ENCODE measurements around the gene ABCA1. TPM values are rescaled to one million over a fixed set of nuclear protein-coding genes. Genes with fewer than 3 reads are reported as not detected.
A peak's percentile ranks its signal among the peaks of the same experiment; 100 is the strongest.

ABCA1 gene
- total and polyA plus RNA-seq, 10 of the 15 experiments (the other 5 are each of a cell fraction or from before 2014, with no cell fraction given) = 0.01 to 0.56 (median 0.16) TPM

DNA sequence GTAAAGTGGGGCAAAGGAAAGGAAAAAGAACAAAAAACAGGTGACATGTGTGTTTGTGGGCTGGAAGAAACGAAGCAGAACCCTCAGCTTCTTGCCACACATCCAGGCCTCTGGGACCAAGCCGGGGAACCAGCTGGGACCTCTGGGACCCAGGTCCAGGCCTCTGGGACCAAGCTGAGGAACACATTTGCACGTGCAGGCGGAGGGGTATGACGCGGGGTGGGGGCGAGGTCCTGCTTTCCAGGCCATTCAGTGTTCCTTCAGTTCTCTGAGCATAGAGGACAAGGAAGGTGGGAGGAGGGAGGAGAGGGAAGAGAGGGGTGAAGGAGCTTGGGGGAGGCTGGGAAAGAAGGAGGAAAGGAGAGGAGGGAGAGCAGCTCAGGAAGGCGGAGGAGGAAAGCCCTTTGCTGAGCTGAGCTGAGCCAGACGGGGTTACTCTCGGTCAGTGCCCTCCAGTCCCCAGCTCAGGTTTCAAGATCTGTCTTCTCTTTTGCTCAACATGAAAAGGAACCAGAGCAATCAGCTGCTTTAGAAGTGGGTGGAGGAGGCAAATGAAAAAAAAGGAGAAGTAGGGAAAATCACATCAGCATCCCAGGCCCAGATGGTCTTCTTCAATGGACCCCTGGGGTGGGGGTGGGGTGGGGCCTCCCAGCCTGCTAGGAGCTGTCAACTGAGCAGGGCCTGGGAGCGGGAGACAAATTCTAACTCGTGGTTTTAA lies 59.1 kb downstream of the ABCA1 start:
- no peaks in the 10 kb centered on the region for H3K36me3 ChIP-seq (ENCODE audit: control insufficient read depth in 2 of 2, insufficient read depth in 2 of 2, low read length in 1 of 2)
- no peak for TF ChIP-seq CBX3 (IDR thresholded peaks at IDR 0.05; ENCODE audit: borderline replicate concordance, low read depth)
- peak; percentile 28 to 29; a peak in 2 of 4 replicates for TF ChIP-seq IKZF2 (IDR thresholded peaks at IDR 0.05)
- no peak for TF ChIP-seq EP300 (IDR thresholded peaks at IDR 0.05; ENCODE audit: borderline replicate concordance in 1 of 2, control insufficient read depth in 1 of 2, low read depth in 2 of 2, low read length in 2 of 2)
- peak; percentile 48; the same call in 1 of the 2 replicates for TF ChIP-seq SPI1 (IDR thresholded peaks at IDR 0.05; ENCODE audit: borderline replicate concordance, insufficient read depth, low read depth, low read length)
- peak in 1 of 2 experiments; percentile 40; a peak in 1 of 4 replicates for TF ChIP-seq BHLHE40 (IDR thresholded peaks at IDR 0.05; ENCODE audit: borderline replicate concordance in 1 of 2, low read depth in 2 of 2, low read length in 1 of 2)
- peak; percentile 29; the same call in 1 of the 2 replicates for TF ChIP-seq RUNX3 (IDR thresholded peaks at IDR 0.05; ENCODE audit: low read length)
- no peak for TF ChIP-seq TARDBP (IDR thresholded peaks at IDR 0.05; ENCODE audit: borderline replicate concordance)
- H3K9me3 ChIP-seq (replicated peaks; ENCODE audit: control insufficient read depth, insufficient read depth, low read length) = no peaks in the 10 kb centered on the region
- ChIA-PET POLR2A (no interaction called here), RAD21 (ENCODE audit: unreplicated experiment) (interaction anchor here (0.7 to 1.5 kb wide), 5 partner anchors 11 to 618 kb away, joined by 3 read pairs; no protein-coding TSS in a partner anchor), CTCF (interaction anchor here (0.7 to 1.8 kb wide), 6 partner anchors 8 to 546 kb away, joined by 3 to 7 read pairs (median 4); no protein-coding TSS in a partner anchor), SMC1A (ENCODE audit: uncharacterized antibody, unreplicated experiment) (interaction anchor here (0.8 to 1.7 kb wide), 6 partner anchors 9 to 290 kb away, joined by 3 to 5 read pairs (median 4); no protein-coding TSS in a partner anchor)
- H3K9ac ChIP-seq (ENCODE audit: control insufficient read depth, insufficient read depth, low read length) = no peak overlapping the region
- H3K27ac ChIP-seq (ENCODE audit: control insufficient read depth, insufficient read depth) = no peak overlapping the region
- H2AFZ ChIP-seq (ENCODE audit: control insufficient read depth, low read depth, low read length) = peak overlapping the region; percentile 17; the same call in 1 of the 2 replicates
- no peaks in the 10 kb centered on the region; the same call in 1 of the 2 replicates for H4K20me1 ChIP-seq (ENCODE audit: control insufficient read depth, insufficient read depth)
- peaks cover 6% of the 10 kb centered on the region for H3K4me1 ChIP-seq (ENCODE audit: control insufficient read depth, insufficient read depth, low read length)
- peak overlapping the region; percentile 55 for H3K4me2 ChIP-seq (ENCODE audit: control insufficient read depth, insufficient read depth)
- peak; percentile 78 for FAIRE-seq
- WGBS (ENCODE audit: insufficient coverage, insufficient replicate concordance, low lambda C conversion rate, missing lambda C conversion rate) = 43% methylated on average over 12 of the region's 12 CpGs
- BruUV-seq (replicated peaks) = no TSS peak
- intact Hi-C loops (cut with micrococcal nuclease; ENCODE audit: unreplicated experiment) = no loop called here
- in situ Hi-C loops (cut with MboI) = loop anchor here (5.0 kb wide), 1 partner anchor 548 kb away; no protein-coding TSS in a partner anchor
- peak; percentile 92 for ATAC-seq
- no peak overlapping the region for H3K4me3 ChIP-seq
- H3K79me2 ChIP-seq (ENCODE audit: control insufficient read depth, insufficient read depth, low read length) = no peaks in the 10 kb centered on the region
- no peak for DNase-seq (ENCODE audit: low read depth, low spot score)
- no peaks in the 10 kb centered on the region for H3K27me3 ChIP-seq (replicated peaks in 1 of 2; ENCODE audit: control insufficient read depth in 2 of 2, insufficient read depth in 2 of 2, low read length in 1 of 2)
